H9 (cell line): ENCODE measurements around the gene SUFU. TPM values are rescaled to one million over a fixed set of nuclear protein-coding genes. Genes with fewer than 3 reads are reported as not detected.

Source experiments
- DNase-seq: peaks from one replicate; pipeline ENCODE4 v3.0.0-alpha.2; 2017
- H2AFZ ChIP-seq: one replicate; pipeline ENCODE4 v1.6.1; 2013; ENCODE audit warnings: mild to moderate bottlenecking, low read length, control low read depth, moderate library complexity
- H2AK5ac ChIP-seq: 2 replicates; pipeline ENCODE4 v1.6.1; 2013; ENCODE audit warnings: low read length, control low read depth, mixed read lengths; ENCODE audit not compliant: insufficient read length
- H2BK120ac ChIP-seq: one replicate; pipeline ENCODE4 v1.6.1; 2013; ENCODE audit warnings: low read depth, mild to moderate bottlenecking, low read length, control low read depth, inconsistent platforms; ENCODE audit not compliant: poor library complexity, severe bottlenecking
- H2BK12ac ChIP-seq: 2 replicates; pipeline ENCODE4 v1.6.1; 2013; ENCODE audit warnings: low read length, control low read depth, mixed read lengths, low read depth; ENCODE audit not compliant: insufficient read length
- H2BK15ac ChIP-seq: 2 replicates; pipeline ENCODE4 v1.6.1; 2013; ENCODE audit warnings: low read depth, low read length, control low read depth
- H2BK20ac ChIP-seq: one replicate; pipeline ENCODE4 v1.6.1; 2013; ENCODE audit warnings: low read depth, mild to moderate bottlenecking, low read length, control low read depth, inconsistent platforms; ENCODE audit not compliant: poor library complexity, severe bottlenecking
- H2BK5ac ChIP-seq: 2 replicates; pipeline ENCODE4 v1.6.1; 2013; ENCODE audit warnings: low read length, control low read depth, mixed read lengths; ENCODE audit not compliant: insufficient read length
- H3K14ac ChIP-seq: 2 replicates; pipeline ENCODE4 v1.6.1; 2013; ENCODE audit warnings: low read length, control low read depth; ENCODE audit not compliant: insufficient read depth
- H3K18ac ChIP-seq: 2 replicates; pipeline ENCODE4 v1.6.1; 2013; ENCODE audit warnings: low read depth, mild to moderate bottlenecking, mixed read lengths, low read length, control low read depth; ENCODE audit not compliant: insufficient read length
- H3K23ac ChIP-seq: 2 replicates; pipeline ENCODE4 v1.6.1; 2013; ENCODE audit warnings: low read length, control low read depth, mixed read lengths, low read depth; ENCODE audit not compliant: insufficient read length
- H3K23me2 ChIP-seq: 2 replicates; pipeline ENCODE4 v1.6.1; 2013; ENCODE audit warnings: low read depth, mild to moderate bottlenecking, mixed read lengths, low read length, control low read depth; ENCODE audit not compliant: insufficient read length, poor library complexity, severe bottlenecking
- H3K27ac ChIP-seq: 2 replicates; pipeline ENCODE4 v1.5.1; 2013; ENCODE audit warnings: low read length, control low read depth, mixed read lengths, low read depth; ENCODE audit not compliant: insufficient read length
- H3K27me3 ChIP-seq: 2 replicates; pipeline ENCODE4 v1.6.1; 2013; ENCODE audit warnings: low read length, control low read depth, inconsistent platforms; ENCODE audit not compliant: insufficient read depth
- H3K4ac ChIP-seq: 2 replicates; pipeline ENCODE4 v1.6.1; 2013; ENCODE audit warnings: low read depth, mild to moderate bottlenecking, control low read depth, inconsistent platforms, low read length, moderate library complexity
- H3K4me1 ChIP-seq: 2 replicates; pipeline ENCODE4 v1.6.1; 2013; ENCODE audit warnings: low read length, control low read depth, inconsistent platforms; ENCODE audit not compliant: insufficient read depth
- H3K4me2 ChIP-seq: 2 replicates; pipeline ENCODE4 v1.6.1; 2013; ENCODE audit warnings: low read length, control low read depth, mixed read lengths; ENCODE audit not compliant: insufficient read length, insufficient read depth
- H3K56ac ChIP-seq: 2 replicates; pipeline ENCODE4 v1.6.1; 2013; ENCODE audit warnings: low read depth, mild to moderate bottlenecking, mixed read lengths, low read length, control low read depth; ENCODE audit not compliant: insufficient read length
- H3K79me1 ChIP-seq: 2 replicates; pipeline ENCODE4 v1.6.1; 2013; ENCODE audit warnings: low read depth, mild to moderate bottlenecking, moderate library complexity, low read length, control low read depth, inconsistent platforms; ENCODE audit not compliant: insufficient read depth, poor library complexity, severe bottlenecking
- H3K79me2 ChIP-seq: 2 replicates; pipeline ENCODE4 v1.6.1; 2013; ENCODE audit warnings: low read length, control low read depth, inconsistent platforms; ENCODE audit not compliant: insufficient read depth
- H3K9ac ChIP-seq: 2 replicates; pipeline ENCODE4 v1.6.1; 2013; ENCODE audit warnings: low read length, control low read depth, mixed read lengths; ENCODE audit not compliant: insufficient read length; ENCODE audit errors: extremely low read depth
- H3K9me3 ChIP-seq: one replicate; pipeline ENCODE4 v1.6.1; 2013; ENCODE audit warnings: low read depth, low read length, inconsistent platforms; ENCODE audit not compliant: control insufficient read depth
- H3T11ph ChIP-seq: one replicate; pipeline ENCODE4 v1.6.1; 2013; ENCODE audit warnings: mild to moderate bottlenecking, low read length, control low read depth, inconsistent platforms
- H4K20me1 ChIP-seq: one replicate; pipeline ENCODE4 v1.6.1; 2013; ENCODE audit not compliant: control insufficient read depth, insufficient read length, insufficient read depth
- H4K5ac ChIP-seq: 2 replicates; pipeline ENCODE4 v1.6.1; 2013; ENCODE audit warnings: low read depth, mild to moderate bottlenecking, mixed read lengths, low read length, control low read depth; ENCODE audit not compliant: insufficient read length
- H4K8ac ChIP-seq: replicated peaks from 2 replicates; pipeline ENCODE4 v1.6.1; 2013; ENCODE audit warnings: low read length, control low read depth, mixed read lengths, low read depth; ENCODE audit not compliant: insufficient read length
- H4K91ac ChIP-seq: 2 replicates; pipeline ENCODE4 v1.6.1; 2013; ENCODE audit warnings: low read depth, mild to moderate bottlenecking, moderate library complexity, mixed read lengths, low read length, control low read depth; ENCODE audit not compliant: insufficient read length
- H3K27ac Mint-ChIP-seq, 3 experiments: 2 replicates in 2 of 3; 3 replicates in 1 of 3; pipeline ENCODE4 v1.8.0; 2020 to 2021; ENCODE audit warnings: mixed read lengths in 3 of 3, mild to moderate bottlenecking in 1 of 3, moderate library complexity in 1 of 3
- H3K27me3 Mint-ChIP-seq: 2 replicates; pipeline ENCODE4 v1.8.0; 2021; ENCODE audit warnings: low read depth, mild to moderate bottlenecking, moderate library complexity, mixed read lengths
- H3K36me3 Mint-ChIP-seq, 3 experiments: 2 replicates in 2 of 3; 3 replicates in 1 of 3; pipeline ENCODE4 v1.8.0; 2020 to 2021; ENCODE audit warnings: low read depth in 3 of 3, mixed read lengths in 3 of 3; ENCODE audit not compliant: insufficient read depth in 1 of 3
- H3K4me1 Mint-ChIP-seq, 2 experiments: 2 replicates each; pipeline ENCODE4 v1.8.0; 2020; ENCODE audit warnings: mixed read lengths in 2 of 2
- H3K4me3 Mint-ChIP-seq, 2 experiments: 2 replicates in 1 of 2; 3 replicates in 1 of 2; pipeline ENCODE4 v1.8.0; 2020 to 2021; ENCODE audit warnings: mild to moderate bottlenecking in 2 of 2, mixed read lengths in 2 of 2, moderate library complexity in 1 of 2
- H3K9me3 Mint-ChIP-seq, 2 experiments: 2 replicates in 1 of 2; 3 replicates in 1 of 2; pipeline ENCODE4 v1.8.0; 2020; ENCODE audit warnings: mild to moderate bottlenecking in 2 of 2, mixed read lengths in 2 of 2, moderate library complexity in 1 of 2
- CTCF ChIP-seq: fragments of 200-600 bp; sonication (generic); conservative IDR thresholded peaks from 3 replicates; pipeline ENCODE4 v1.8.0; 2021; ENCODE audit warnings: antibody characterized with exemption, mild to moderate bottlenecking
- WGBS: extraction: QIAGEN DNeasy Blood & Tissue Kit; methylation state at CpG from one replicate; pipeline ENCODE4 v1.1.7; 2013; ENCODE audit warnings: missing lambda C conversion rate, low lambda C conversion rate, mixed read lengths; ENCODE audit not compliant: insufficient read length; ENCODE audit errors: extremely low coverage; 5-methylcytosine and 5-hydroxymethylcytosine counted together
- total RNA-seq: library from RNA; stranded (reverse); gene quantifications from 2 replicates; pipeline ENCODE4 v1.2.1, GENCODE V29; 2021

Gene SUFU
- total RNA-seq, 1 experiment from 2014 or later = 9.5 TPM

DNA sequence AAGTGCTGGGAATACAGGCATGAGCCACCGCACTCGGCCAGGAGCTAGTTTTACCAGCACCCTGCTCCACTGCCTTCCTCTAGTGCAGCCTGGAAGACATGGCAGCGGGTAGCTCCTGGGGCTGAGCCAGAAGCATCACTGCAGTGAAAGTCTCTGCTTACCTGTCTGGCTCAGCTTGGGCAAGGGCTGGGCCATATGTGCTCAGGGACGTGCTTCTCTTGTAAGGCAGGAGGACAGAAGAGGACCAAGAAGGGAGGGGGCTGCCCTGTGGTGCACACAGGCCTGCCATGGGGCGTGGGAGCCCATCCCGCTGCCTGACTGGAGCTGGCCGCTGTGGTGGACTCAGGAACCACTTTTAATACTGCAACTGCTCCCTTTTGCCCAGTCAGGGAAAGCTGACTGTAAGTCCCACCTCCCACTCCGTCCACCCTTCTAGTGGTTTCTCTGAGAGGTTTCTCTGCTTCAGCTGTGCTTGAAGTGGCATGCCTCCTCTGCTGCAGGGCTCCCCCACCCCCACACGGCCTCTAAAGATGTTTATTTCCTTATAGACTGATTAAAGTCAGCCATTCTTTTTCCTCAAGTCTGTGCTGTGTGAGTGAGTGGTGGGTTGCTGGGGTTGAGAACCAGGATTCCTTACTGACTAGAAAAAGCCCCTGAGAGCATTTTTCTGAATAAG is 27.2 kb upstream of the SUFU start:
- Histone ChIP-seq H2BK120ac (no peak overlapping the region), H3K27ac (no peak overlapping the region), H4K5ac (no peak overlapping the region), H3K4ac (no peak overlapping the region), H2AFZ (no peak overlapping the region), H2AK5ac (no peak overlapping the region), H4K8ac (no peak overlapping the region), H3K56ac (no peak overlapping the region), H2BK12ac (no peak overlapping the region), H3K18ac (no peak overlapping the region), H3K23ac (no peak overlapping the region), H3K79me1 (no peaks in the 10 kb centered on the region), H4K91ac (no peak overlapping the region), H2BK20ac (no peak overlapping the region), H3K14ac (no peak overlapping the region), H3K23me2 (no peaks in the 10 kb centered on the region), H3K4me1 (no peaks in the 10 kb centered on the region), H4K20me1 (no peaks in the 10 kb centered on the region), H3K9ac (no peak overlapping the region), H3K9me3 (no peaks in the 10 kb centered on the region), H3K4me2 (no peak overlapping the region), H2BK15ac (no peak overlapping the region), H3T11ph (no peak overlapping the region), H3K27me3 (no peaks in the 10 kb centered on the region), H2BK5ac (no peak overlapping the region), H3K79me2 (no peaks in the 10 kb centered on the region)
- WGBS = no CpG with 5 or more reads among the region's 9 CpGs
- Mint-ChIP-seq H3K9me3 (no peaks in the 10 kb centered on the region), H3K4me3 (no peak overlapping the region), H3K36me3 (peaks cover 12 to 39% (median 38%) of the 10 kb centered on the region in 3 experiments; a peak in 6 of 7 replicates), H3K4me1 (no peaks in the 10 kb centered on the region), H3K27ac (peak overlapping the region in 2 of 3 experiments; percentile 48 to 58; a peak in 3 of 7 replicates), H3K27me3 (no peaks in the 10 kb centered on the region; the same call in none of the 2 replicates)
- TF ChIP-seq CTCF = no peak
- DNase-seq = no peak
